ENCODE results near the gene TSPEAR. TPM values are rescaled to one million over a fixed set of nuclear protein-coding genes. Genes with fewer than 3 reads are reported as not detected.
A peak's percentile ranks its signal among the peaks of the same experiment; 100 is the strongest.

The TSPEAR gene
- total RNA-seq, 1 donor from 2014 or later: 0.15 TPM

- no peak for TF ChIP-seq CTCF (IDR thresholded peaks at IDR 0.05)
- no peak overlapping the region for H3K27ac Mint-ChIP-seq (ENCODE audit: unreplicated experiment)
- H3K4me3 Mint-ChIP-seq (ENCODE audit: unreplicated experiment): no peak overlapping the region
- peaks cover 6% of the 10 kb centered on the region for H3K4me1 Mint-ChIP-seq (ENCODE audit: low read depth)
- H3K27me3 Mint-ChIP-seq (ENCODE audit: low read depth): peaks cover 65% of the 10 kb centered on the region
- H3K9me3 Mint-ChIP-seq (ENCODE audit: low read depth): peaks cover 17% of the 10 kb centered on the region
- H3K36me3 Mint-ChIP-seq (ENCODE audit: low read depth): no peaks in the 10 kb centered on the region
- DNase-seq (ENCODE audit: low spot score): no peak
These were observed 121.6 kb downstream of the TSPEAR start for GRCh38 chr21:44589586-44590305.

- Mint-ChIP-seq H3K27me3 (ENCODE audit: low read depth) (peaks cover 65% of the 10 kb centered on the region), H3K4me1 (ENCODE audit: low read depth) (peaks cover 6% of the 10 kb centered on the region), H3K27ac (ENCODE audit: unreplicated experiment) (no peak overlapping the region), H3K36me3 (ENCODE audit: low read depth) (no peaks in the 10 kb centered on the region), H3K9me3 (ENCODE audit: low read depth) (peaks cover 17% of the 10 kb centered on the region), H3K4me3 (ENCODE audit: unreplicated experiment) (no peak overlapping the region)
- no peak for DNase-seq (ENCODE audit: low spot score)
- no peak for TF ChIP-seq CTCF (IDR thresholded peaks at IDR 0.05)
These were observed 122.3 kb downstream of the TSPEAR start for GRCh38 chr21:44589094-44589493.

- Mint-ChIP-seq H3K4me1 (ENCODE audit: low read depth) (peaks cover 9% of the 10 kb centered on the region), H3K36me3 (ENCODE audit: low read depth) (peaks cover 2% of the 10 kb centered on the region), H3K4me3 (ENCODE audit: unreplicated experiment) (no peak overlapping the region), H3K9me3 (ENCODE audit: low read depth) (peaks cover 23% of the 10 kb centered on the region), H3K27ac (ENCODE audit: unreplicated experiment) (no peak overlapping the region), H3K27me3 (ENCODE audit: low read depth) (peaks cover 59% of the 10 kb centered on the region)
- no peak for TF ChIP-seq CTCF (IDR thresholded peaks at IDR 0.05)
- no peak for DNase-seq (ENCODE audit: low spot score)
These were observed 125.5 kb downstream of the TSPEAR start for GRCh38 chr21:44585892-44586291.

GRCh38 chr21:44583800-44584147 is 127.6 kb downstream of the TSPEAR start:
- Mint-ChIP-seq H3K36me3 (ENCODE audit: low read depth) (peaks cover 5% of the 10 kb centered on the region), H3K4me3 (ENCODE audit: unreplicated experiment) (no peak overlapping the region), H3K9me3 (ENCODE audit: low read depth) (peaks cover 23% of the 10 kb centered on the region), H3K27ac (ENCODE audit: unreplicated experiment) (no peak overlapping the region), H3K27me3 (ENCODE audit: low read depth) (peaks cover 60% of the 10 kb centered on the region), H3K4me1 (ENCODE audit: low read depth) (peaks cover 9% of the 10 kb centered on the region)
- no peak for TF ChIP-seq CTCF (IDR thresholded peaks at IDR 0.05)
- DNase-seq (ENCODE audit: low spot score): no peak

- no peak for DNase-seq (ENCODE audit: low spot score)
- peak overlapping the region; percentile 14 for H3K27ac Mint-ChIP-seq (ENCODE audit: unreplicated experiment)
- peaks cover 58% of the 10 kb centered on the region for H3K27me3 Mint-ChIP-seq (ENCODE audit: low read depth)
These were observed 128.1 kb downstream of the TSPEAR start for GRCh38 chr21:44583089-44583799.

More at GRCh38 chr21:44583089-44583799, 128.1 kb downstream of the TSPEAR start:
- H3K36me3 Mint-ChIP-seq (ENCODE audit: low read depth): peaks cover 5% of the 10 kb centered on the region
- H3K9me3 Mint-ChIP-seq (ENCODE audit: low read depth): peaks cover 22% of the 10 kb centered on the region
- H3K4me1 Mint-ChIP-seq (ENCODE audit: low read depth): peaks cover 9% of the 10 kb centered on the region
- TF ChIP-seq CTCF (IDR thresholded peaks at IDR 0.05): no peak
- H3K4me3 Mint-ChIP-seq (ENCODE audit: unreplicated experiment): no peak overlapping the region

Data from chondrocyte (in vitro differentiated cells).